Activated T-cell treated with anti-CD3 and anti-CD28 coated beads, Interleukin-2, amount 50 U/mL, for 24 hours (primary cell): Measurements from ENCODE around the gene FLYWCH1.

Experiments used
- DNase-seq: peaks from one replicate; pipeline ENCODE4 v3.0.0-alpha.2; 2020
- H3K27ac Mint-ChIP-seq: 2 replicates; pipeline ENCODE4 v1.8.0; 2020; ENCODE audit warnings: mild to moderate bottlenecking, mixed read lengths
- H3K27me3 Mint-ChIP-seq: 2 replicates; pipeline ENCODE4 v1.8.0; 2020; ENCODE audit warnings: mixed read lengths
- H3K36me3 Mint-ChIP-seq: 2 replicates; pipeline ENCODE4 v1.8.0; 2020; ENCODE audit warnings: low read depth, mixed read lengths
- H3K4me1 Mint-ChIP-seq: 2 replicates; pipeline ENCODE4 v1.8.0; 2020; ENCODE audit warnings: low read depth, mixed read lengths
- H3K4me3 Mint-ChIP-seq: 2 replicates; pipeline ENCODE4 v1.8.0; 2020; ENCODE audit warnings: mild to moderate bottlenecking, moderate library complexity, mixed read lengths
- H3K9me3 Mint-ChIP-seq: 2 replicates; pipeline ENCODE4 v1.8.0; 2020; ENCODE audit warnings: mixed read lengths

The FLYWCH1 gene

DNA sequence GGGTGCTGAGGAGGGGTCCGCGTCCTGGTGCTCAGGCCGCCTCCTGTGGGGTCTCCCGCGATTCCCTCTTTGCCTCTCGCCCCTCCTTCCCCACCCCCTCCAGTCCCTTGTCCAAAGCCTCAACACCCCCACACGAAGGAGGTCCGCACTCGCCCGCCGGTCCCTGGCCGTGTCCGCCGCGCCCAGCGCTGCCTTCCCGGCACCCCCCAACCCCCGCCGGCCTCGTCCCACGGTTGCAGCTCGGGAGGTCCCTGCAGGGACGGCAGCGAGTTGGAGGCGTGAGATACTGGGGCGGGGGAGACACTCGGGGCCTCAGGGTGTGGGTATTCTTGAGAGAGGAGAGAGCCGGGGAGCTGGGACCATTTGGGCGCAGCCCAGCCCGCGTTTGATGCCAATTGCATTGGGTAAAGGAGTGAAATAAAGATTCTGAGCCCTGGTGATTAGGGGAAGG is 28.2 kb upstream of the FLYWCH1 start:
- Mint-ChIP-seq H3K27ac (peak overlapping the region; percentile 75), H3K4me1 (peaks cover 23% of the 10 kb centered on the region), H3K36me3 (peaks cover 3% of the 10 kb centered on the region), H3K27me3 (no peaks in the 10 kb centered on the region), H3K4me3 (peak overlapping the region; percentile 84), H3K9me3 (no peaks in the 10 kb centered on the region)
- no peak for DNase-seq

DNA sequence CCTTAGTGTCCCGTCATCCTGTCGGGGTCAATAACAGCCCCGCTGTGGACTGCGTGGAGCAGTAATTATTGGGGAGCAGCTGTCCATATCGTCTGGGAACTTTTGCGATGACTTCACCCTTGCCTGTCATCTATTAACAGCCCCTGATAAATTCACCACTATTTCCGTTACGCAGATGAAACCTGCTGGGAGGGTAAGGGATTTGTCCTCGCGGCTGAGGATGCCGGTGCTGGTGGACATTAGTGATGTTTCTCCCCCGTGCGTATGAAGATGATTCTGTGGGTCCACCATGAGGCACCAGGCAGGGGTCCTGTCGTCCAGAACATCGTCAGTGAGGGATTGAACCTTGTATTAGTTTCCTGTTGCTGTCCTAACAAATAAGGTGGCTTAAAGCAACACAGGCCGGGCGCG is 27.7 kb upstream of the FLYWCH1 start:
- no peaks in the 10 kb centered on the region for H3K27me3 Mint-ChIP-seq
- no peak for DNase-seq
- H3K27ac Mint-ChIP-seq: peak overlapping the region; percentile 75
- H3K4me3 Mint-ChIP-seq: peak overlapping the region; percentile 84
- peaks cover 23% of the 10 kb centered on the region for H3K4me1 Mint-ChIP-seq
- no peaks in the 10 kb centered on the region for H3K9me3 Mint-ChIP-seq
- H3K36me3 Mint-ChIP-seq: peaks cover 3% of the 10 kb centered on the region

DNA sequence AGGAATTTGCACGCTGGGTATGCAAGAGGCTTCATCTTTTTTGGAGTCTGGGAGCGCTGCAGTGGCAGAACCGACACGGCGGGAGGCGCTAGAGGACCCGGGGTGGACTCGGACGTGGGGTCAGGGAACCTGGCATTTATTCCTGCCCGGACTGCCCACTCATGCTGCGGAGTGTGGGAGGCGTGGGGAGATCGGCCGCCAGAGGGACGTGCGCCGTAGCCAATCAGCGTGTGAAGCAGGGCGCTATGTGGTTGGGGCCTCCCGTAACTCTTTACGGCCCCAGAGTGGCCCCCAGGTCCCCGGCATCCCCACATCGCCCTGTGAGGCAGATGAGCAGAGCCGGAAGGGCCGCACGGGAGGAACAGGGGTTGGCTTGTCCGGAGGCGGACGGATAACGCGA is 17.5 kb upstream of the FLYWCH1 start:
- Mint-ChIP-seq H3K36me3 (peaks cover 7% of the 10 kb centered on the region), H3K27ac (no peak overlapping the region), H3K27me3 (no peaks in the 10 kb centered on the region)

DNA sequence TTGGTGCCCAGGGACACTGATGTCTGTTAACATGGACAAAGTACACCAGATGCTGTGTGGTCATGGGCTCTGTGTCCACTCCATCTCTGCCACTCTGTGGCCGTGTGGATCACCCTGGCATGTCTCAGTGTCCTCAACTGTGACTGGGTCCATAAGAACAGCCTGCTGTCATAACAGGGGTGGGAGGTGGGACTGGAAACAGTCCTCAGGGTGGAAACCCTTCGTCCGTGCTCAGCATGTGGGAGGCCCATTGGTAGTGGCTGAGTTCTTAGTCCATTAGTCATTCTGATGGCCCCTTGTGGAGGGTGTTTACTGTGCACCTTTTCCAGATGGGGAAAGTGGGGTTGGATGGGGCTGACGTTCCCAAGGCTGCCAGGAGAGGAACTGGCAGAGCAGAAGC is 15.9 kb upstream of the FLYWCH1 start:
- no peaks in the 10 kb centered on the region for H3K27me3 Mint-ChIP-seq
- H3K4me1 Mint-ChIP-seq: no peaks in the 10 kb centered on the region
- peaks cover 7% of the 10 kb centered on the region for H3K36me3 Mint-ChIP-seq
- no peak overlapping the region for H3K27ac Mint-ChIP-seq
- no peak overlapping the region for H3K4me3 Mint-ChIP-seq
- no peak for DNase-seq
- no peaks in the 10 kb centered on the region for H3K9me3 Mint-ChIP-seq

More for the DNA sequence above, 17.5 kb upstream of the FLYWCH1 start:
- H3K9me3 Mint-ChIP-seq: no peaks in the 10 kb centered on the region
- no peak for DNase-seq
- no peak overlapping the region for H3K4me3 Mint-ChIP-seq
- no peaks in the 10 kb centered on the region for H3K4me1 Mint-ChIP-seq

- Mint-ChIP-seq H3K36me3 (peaks cover 7% of the 10 kb centered on the region), H3K27me3 (no peaks in the 10 kb centered on the region)
Measured at GRCh38 chr16:2896480-2897010, 15.2 kb upstream of the FLYWCH1 start.

GRCh38 chr16:2897110-2897509 is 14.6 kb upstream of the FLYWCH1 start:
- Mint-ChIP-seq H3K9me3 (no peaks in the 10 kb centered on the region), H3K4me3 (no peak overlapping the region), H3K4me1 (no peaks in the 10 kb centered on the region), H3K27ac (no peak overlapping the region), H3K27me3 (no peaks in the 10 kb centered on the region), H3K36me3 (peaks cover 7% of the 10 kb centered on the region)
- no peak for DNase-seq

More at GRCh38 chr16:2896480-2897010, 15.2 kb upstream of the FLYWCH1 start:
- Mint-ChIP-seq H3K27ac (no peak overlapping the region), H3K4me3 (no peak overlapping the region), H3K4me1 (no peaks in the 10 kb centered on the region), H3K9me3 (no peaks in the 10 kb centered on the region)
- no peak for DNase-seq

DNA sequence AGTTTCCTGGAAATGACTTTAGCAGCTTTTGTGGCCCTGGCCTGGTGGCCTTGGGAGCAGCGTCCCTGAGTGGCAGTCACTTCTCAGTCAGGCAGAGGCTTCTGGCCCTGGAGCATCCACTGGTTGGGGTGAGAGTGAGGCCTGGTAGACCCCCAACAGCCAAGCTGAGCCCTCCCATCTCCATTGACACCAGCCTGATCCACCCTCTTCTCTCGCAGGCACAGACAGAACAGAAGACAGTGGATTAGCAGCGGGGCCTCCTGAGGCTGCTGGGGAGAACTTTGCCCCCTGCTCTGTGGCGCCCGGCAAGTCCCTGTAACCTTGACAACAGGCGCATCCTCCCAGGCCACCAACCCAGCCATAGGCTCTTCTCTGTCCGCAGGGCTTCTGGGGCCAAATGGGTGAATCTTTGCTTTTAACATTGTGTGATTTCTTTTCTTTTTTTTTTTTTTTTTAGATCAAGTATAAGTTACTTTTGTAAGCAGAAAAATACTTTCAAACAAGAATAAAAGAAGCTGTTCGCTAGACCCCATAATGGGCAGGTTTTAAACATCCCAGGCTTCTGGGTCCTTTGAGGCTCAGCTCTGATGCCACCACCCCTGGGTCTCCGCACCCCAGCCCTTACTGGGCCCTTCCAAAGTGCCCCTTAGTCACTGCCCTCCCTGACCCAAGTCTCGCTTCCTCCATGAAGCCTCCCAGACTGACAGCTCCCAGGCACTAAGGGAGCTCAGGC is 12.7 kb upstream of the FLYWCH1 start:
- DNase-seq: no peak
- Mint-ChIP-seq H3K9me3 (no peaks in the 10 kb centered on the region), H3K36me3 (peaks cover 7% of the 10 kb centered on the region), H3K27ac (no peak overlapping the region), H3K4me1 (peaks cover 4% of the 10 kb centered on the region), H3K4me3 (no peak overlapping the region), H3K27me3 (no peaks in the 10 kb centered on the region)

- peaks cover 7% of the 10 kb centered on the region for H3K4me1 Mint-ChIP-seq
- H3K9me3 Mint-ChIP-seq: no peaks in the 10 kb centered on the region
- no peak overlapping the region for H3K4me3 Mint-ChIP-seq
- H3K27me3 Mint-ChIP-seq: no peaks in the 10 kb centered on the region
- H3K36me3 Mint-ChIP-seq: peaks cover 10% of the 10 kb centered on the region
- no peak overlapping the region for H3K27ac Mint-ChIP-seq
- no peak for DNase-seq
Measured at GRCh38 chr16:2899564-2900072, 12.1 kb upstream of the FLYWCH1 start.

- peaks cover 9% of the 10 kb centered on the region for H3K36me3 Mint-ChIP-seq
- no peak overlapping the region for H3K4me3 Mint-ChIP-seq
Measured at GRCh38 chr16:2900526-2901075, 11.1 kb upstream of the FLYWCH1 start.

DNA sequence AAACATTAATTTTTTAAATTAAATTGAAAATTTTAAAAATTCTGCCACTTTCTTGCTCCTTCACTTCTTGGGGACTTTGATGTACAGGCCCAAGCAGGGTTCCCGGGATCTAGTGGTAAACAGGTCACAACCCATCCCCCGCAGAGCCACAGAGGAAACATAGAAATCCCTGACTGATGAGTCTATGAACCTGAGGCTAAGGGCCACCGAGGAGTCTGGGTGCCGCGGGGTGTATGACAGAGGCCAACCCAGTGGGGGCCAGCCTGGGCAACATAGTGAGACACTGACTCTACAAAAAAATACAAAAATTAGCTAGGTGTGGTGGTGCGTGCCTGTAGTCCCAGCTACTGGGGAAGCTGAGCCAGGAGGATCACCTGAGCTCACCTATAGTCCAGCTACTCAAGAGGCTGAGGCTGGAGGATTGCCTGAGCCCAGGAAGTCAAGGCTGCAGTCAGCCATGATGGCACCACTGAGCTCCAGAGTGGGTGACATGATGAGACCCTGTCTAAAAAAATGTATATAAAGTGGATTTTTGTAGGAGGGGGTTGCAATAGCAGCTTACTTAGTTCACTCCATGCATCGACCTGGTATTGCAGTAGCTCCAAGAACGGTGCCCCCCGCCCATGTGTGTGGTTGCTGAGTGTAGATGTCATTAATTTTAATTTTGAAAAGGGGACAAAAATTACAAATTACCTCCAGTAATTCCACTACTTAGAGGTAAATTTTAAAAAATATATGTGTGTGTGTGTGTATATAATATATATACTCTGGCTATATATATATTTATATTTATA is 9.2 kb upstream of the FLYWCH1 start:
- Mint-ChIP-seq H3K36me3 (peaks cover 4% of the 10 kb centered on the region), H3K27ac (no peak overlapping the region), H3K4me1 (peaks cover 22% of the 10 kb centered on the region), H3K4me3 (no peak overlapping the region), H3K9me3 (no peaks in the 10 kb centered on the region), H3K27me3 (no peaks in the 10 kb centered on the region)
- no peak for DNase-seq

More at GRCh38 chr16:2900526-2901075, 11.1 kb upstream of the FLYWCH1 start:
- H3K4me1 Mint-ChIP-seq: peaks cover 8% of the 10 kb centered on the region
- H3K9me3 Mint-ChIP-seq: no peaks in the 10 kb centered on the region
- no peaks in the 10 kb centered on the region for H3K27me3 Mint-ChIP-seq
- H3K27ac Mint-ChIP-seq: no peak overlapping the region
- DNase-seq: no peak

DNA sequence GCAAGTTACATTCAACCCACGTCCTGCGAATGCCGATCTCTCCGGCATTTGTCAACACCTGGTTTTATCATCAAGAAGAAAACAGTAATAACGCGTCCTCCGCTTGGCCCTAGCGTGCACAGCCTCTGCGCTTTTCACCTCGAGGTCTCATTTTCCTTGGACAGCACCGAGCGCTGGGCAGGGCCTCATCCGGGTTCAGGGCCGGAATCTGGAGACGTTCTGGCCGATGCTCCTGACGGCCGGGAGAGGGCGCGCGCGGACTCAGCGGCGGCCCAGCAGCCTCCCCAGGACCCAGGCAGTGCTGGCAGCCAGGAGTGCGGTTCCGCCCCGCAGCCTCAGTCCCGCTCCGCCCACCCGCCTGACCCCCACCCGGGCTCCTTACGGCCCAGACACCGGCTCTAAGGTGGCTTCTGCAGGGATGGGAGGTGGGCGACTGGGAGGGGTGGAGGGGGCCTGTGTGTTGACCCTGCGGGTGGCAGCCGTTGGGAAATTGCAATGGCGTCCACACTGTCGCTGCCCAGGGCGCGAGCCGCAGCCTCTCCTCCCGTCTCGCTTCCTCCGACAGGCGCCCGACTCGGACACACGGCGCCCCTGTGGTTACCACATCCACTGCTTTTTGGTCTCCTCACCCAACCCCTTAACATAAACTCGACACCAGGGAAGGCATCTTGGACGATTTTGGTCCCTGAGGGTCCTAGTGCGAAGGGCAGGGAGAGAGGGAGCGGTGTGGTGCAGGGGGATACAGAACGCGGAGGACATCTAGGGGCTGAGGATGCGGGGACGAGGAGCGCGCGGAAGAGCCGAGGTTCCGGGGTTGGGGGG is 7.4 kb upstream of the FLYWCH1 start:
- H3K9me3 Mint-ChIP-seq: no peaks in the 10 kb centered on the region
- peak overlapping the region; percentile 86 for H3K27ac Mint-ChIP-seq
- peaks cover 22% of the 10 kb centered on the region for H3K4me1 Mint-ChIP-seq
- no peaks in the 10 kb centered on the region for H3K27me3 Mint-ChIP-seq
- peaks cover 4% of the 10 kb centered on the region for H3K36me3 Mint-ChIP-seq
- peak; percentile 86 for DNase-seq
- H3K4me3 Mint-ChIP-seq: peak overlapping the region; percentile 93

DNA sequence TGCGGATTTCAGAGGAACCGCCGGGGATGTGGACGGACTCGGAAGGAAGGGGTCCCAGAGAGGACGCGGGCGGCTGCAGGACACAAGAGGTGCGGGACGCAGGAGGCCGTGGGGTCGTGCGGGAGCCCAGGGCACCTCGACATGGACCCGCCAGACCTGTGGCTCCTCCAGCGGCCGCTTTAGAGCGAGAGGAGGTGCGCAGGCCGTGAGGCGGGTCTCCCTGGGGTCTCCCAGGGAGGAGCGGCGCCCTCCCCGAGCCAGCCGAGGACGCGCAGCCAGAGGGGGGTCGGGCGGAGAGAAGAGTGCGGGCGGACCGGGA is 6.8 kb upstream of the FLYWCH1 start:
- DNase-seq: no peak
- H3K27me3 Mint-ChIP-seq: no peaks in the 10 kb centered on the region
- H3K27ac Mint-ChIP-seq: peak overlapping the region; percentile 86
- peaks cover 22% of the 10 kb centered on the region for H3K4me1 Mint-ChIP-seq
- H3K4me3 Mint-ChIP-seq: peak overlapping the region; percentile 93
- H3K36me3 Mint-ChIP-seq: peaks cover 4% of the 10 kb centered on the region
- no peaks in the 10 kb centered on the region for H3K9me3 Mint-ChIP-seq

DNA sequence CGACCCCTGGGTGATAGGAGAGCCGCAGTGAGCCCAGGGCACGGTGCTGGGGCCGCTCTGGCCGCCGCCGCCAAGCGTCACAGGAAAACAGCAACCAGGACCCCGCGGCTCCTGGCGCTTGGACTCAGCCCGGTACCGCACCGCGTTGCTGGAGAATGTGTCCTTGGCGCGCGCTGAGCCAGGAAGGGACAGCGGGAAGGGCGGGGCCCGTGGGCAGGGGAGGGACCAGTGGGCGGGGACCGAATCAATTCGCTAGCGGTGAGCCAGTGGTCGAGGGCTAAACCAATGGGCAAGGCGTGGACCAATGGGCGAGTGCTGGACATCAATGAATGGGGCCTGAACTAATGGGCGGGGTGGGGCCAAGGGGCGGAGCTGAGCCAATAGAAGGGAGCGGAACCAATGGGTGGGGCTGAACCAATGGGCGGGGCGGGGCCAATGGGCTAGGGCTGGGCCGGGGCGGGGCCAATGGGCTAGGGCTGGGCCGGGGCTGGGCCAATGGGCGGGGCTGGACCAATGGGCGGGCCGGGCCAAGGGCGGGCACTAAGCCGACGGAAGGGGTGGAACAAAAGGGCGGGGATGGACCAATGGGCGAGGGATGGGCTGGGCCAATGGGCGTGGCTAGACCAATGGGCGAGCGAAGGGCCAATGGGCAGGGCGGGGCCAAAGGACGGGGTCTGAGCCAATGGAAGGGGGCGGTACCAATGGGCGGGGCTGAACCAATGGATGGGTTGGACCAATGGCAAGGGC is 6.3 kb upstream of the FLYWCH1 start:
- Mint-ChIP-seq H3K27me3 (no peaks in the 10 kb centered on the region), H3K4me1 (peaks cover 22% of the 10 kb centered on the region), H3K36me3 (peaks cover 4% of the 10 kb centered on the region), H3K9me3 (no peaks in the 10 kb centered on the region), H3K4me3 (peak overlapping the region; percentile 93), H3K27ac (peak overlapping the region; percentile 86)
- DNase-seq: peak; percentile 95
